Measurements from ENCODE around the gene FLVCR2.

Gene FLVCR2

GRCh38 chr14:75643985-75644384 lies 65.6 kb downstream of the FLVCR2 start:
- Histone ChIP-seq H3K27ac (ENCODE audit: low read depth, low read length) (no peak overlapping the region), H3K9ac (ENCODE audit: low read length) (no peak overlapping the region), H3K27me3 (ENCODE audit: control insufficient read depth in 1 of 2, insufficient read depth in 2 of 2, low read length in 2 of 2) (no peaks in the 10 kb centered on the region), H3K36me3 (ENCODE audit: insufficient read depth, low read length) (no peaks in the 10 kb centered on the region), H3K9me3 (ENCODE audit: low read length) (no peaks in the 10 kb centered on the region), H3K4me3 (ENCODE audit: low read depth in 1 of 2, low read length in 2 of 2) (no peak overlapping the region), H3K4me1 (ENCODE audit: insufficient read depth, low read length) (no peaks in the 10 kb centered on the region)

GRCh38 chr14:75645056-75645455 lies 66.6 kb downstream of the FLVCR2 start:
- no peak overlapping the region for H3K4me3 ChIP-seq (ENCODE audit: low read depth in 1 of 2, low read length in 2 of 2)
- no peak overlapping the region for H3K27ac ChIP-seq (ENCODE audit: low read depth, low read length)
- no peaks in the 10 kb centered on the region for H3K4me1 ChIP-seq (ENCODE audit: insufficient read depth, low read length)
- H3K27me3 ChIP-seq (ENCODE audit: control insufficient read depth in 1 of 2, insufficient read depth in 2 of 2, low read length in 2 of 2), result no peaks in the 10 kb centered on the region
- no peaks in the 10 kb centered on the region for H3K9me3 ChIP-seq (ENCODE audit: low read length)
- H3K36me3 ChIP-seq (ENCODE audit: insufficient read depth, low read length), result peaks cover 10% of the 10 kb centered on the region
- H3K9ac ChIP-seq (ENCODE audit: low read length), result no peak overlapping the region

GRCh38 chr14:75646762-75647161 lies 68.3 kb downstream of the FLVCR2 start:
- Histone ChIP-seq H3K27me3 (ENCODE audit: control insufficient read depth in 1 of 2, insufficient read depth in 2 of 2, low read length in 2 of 2) (no peaks in the 10 kb centered on the region), H3K4me3 (ENCODE audit: low read depth in 1 of 2, low read length in 2 of 2) (no peak overlapping the region), H3K9me3 (ENCODE audit: low read length) (no peaks in the 10 kb centered on the region), H3K27ac (ENCODE audit: low read depth, low read length) (no peak overlapping the region), H3K4me1 (ENCODE audit: insufficient read depth, low read length) (no peaks in the 10 kb centered on the region), H3K36me3 (ENCODE audit: insufficient read depth, low read length) (peaks cover 25% of the 10 kb centered on the region), H3K9ac (ENCODE audit: low read length) (no peak overlapping the region)

GRCh38 chr14:75647640-75648039 lies 69.2 kb downstream of the FLVCR2 start:
- H3K27ac ChIP-seq (ENCODE audit: low read depth, low read length), result no peak overlapping the region
- H3K4me1 ChIP-seq (ENCODE audit: insufficient read depth, low read length), result no peaks in the 10 kb centered on the region
- no peaks in the 10 kb centered on the region for H3K27me3 ChIP-seq (ENCODE audit: control insufficient read depth in 1 of 2, insufficient read depth in 2 of 2, low read length in 2 of 2)
- no peak overlapping the region for H3K4me3 ChIP-seq (ENCODE audit: low read depth in 1 of 2, low read length in 2 of 2)
- H3K9ac ChIP-seq (ENCODE audit: low read length), result no peak overlapping the region
- H3K9me3 ChIP-seq (ENCODE audit: low read length), result no peaks in the 10 kb centered on the region
- H3K36me3 ChIP-seq (ENCODE audit: insufficient read depth, low read length), result peaks cover 31% of the 10 kb centered on the region

GRCh38 chr14:75648066-75648838 lies 69.8 kb downstream of the FLVCR2 start:
- H3K9me3 ChIP-seq (ENCODE audit: low read length), result no peaks in the 10 kb centered on the region
- no peak overlapping the region for H3K9ac ChIP-seq (ENCODE audit: low read length)
- no peaks in the 10 kb centered on the region for H3K27me3 ChIP-seq (ENCODE audit: control insufficient read depth in 1 of 2, insufficient read depth in 2 of 2, low read length in 2 of 2)
- no peak overlapping the region for H3K4me3 ChIP-seq (ENCODE audit: low read depth in 1 of 2, low read length in 2 of 2)
- H3K4me1 ChIP-seq (ENCODE audit: insufficient read depth, low read length), result no peaks in the 10 kb centered on the region
- H3K36me3 ChIP-seq (ENCODE audit: insufficient read depth, low read length), result peaks cover 31% of the 10 kb centered on the region
- H3K27ac ChIP-seq (ENCODE audit: low read depth, low read length), result no peak overlapping the region

- no peak overlapping the region for H3K9ac ChIP-seq (ENCODE audit: low read length)
- H3K4me1 ChIP-seq (ENCODE audit: insufficient read depth, low read length), result no peaks in the 10 kb centered on the region
- no peaks in the 10 kb centered on the region for H3K9me3 ChIP-seq (ENCODE audit: low read length)
- peaks cover 33% of the 10 kb centered on the region for H3K36me3 ChIP-seq (ENCODE audit: insufficient read depth, low read length)
- no peak overlapping the region for H3K27ac ChIP-seq (ENCODE audit: low read depth, low read length)
- H3K27me3 ChIP-seq (ENCODE audit: control insufficient read depth in 1 of 2, insufficient read depth in 2 of 2, low read length in 2 of 2), result no peaks in the 10 kb centered on the region
- H3K4me3 ChIP-seq (ENCODE audit: low read depth in 1 of 2, low read length in 2 of 2), result no peak overlapping the region
Measured at GRCh38 chr14:75649337-75649736, 70.9 kb downstream of the FLVCR2 start.

- no peaks in the 10 kb centered on the region for H3K9me3 ChIP-seq (ENCODE audit: low read length)
- H3K27me3 ChIP-seq (ENCODE audit: control insufficient read depth in 1 of 2, insufficient read depth in 2 of 2, low read length in 2 of 2), result no peaks in the 10 kb centered on the region
- no peak overlapping the region for H3K9ac ChIP-seq (ENCODE audit: low read length)
- no peak overlapping the region for H3K27ac ChIP-seq (ENCODE audit: low read depth, low read length)
- no peak overlapping the region for H3K4me3 ChIP-seq (ENCODE audit: low read depth in 1 of 2, low read length in 2 of 2)
- H3K4me1 ChIP-seq (ENCODE audit: insufficient read depth, low read length), result no peaks in the 10 kb centered on the region
- peaks cover 37% of the 10 kb centered on the region for H3K36me3 ChIP-seq (ENCODE audit: insufficient read depth, low read length)
Measured at GRCh38 chr14:75649773-75650172, 71.4 kb downstream of the FLVCR2 start.

GRCh38 chr14:75650253-75651058 lies 72.0 kb downstream of the FLVCR2 start:
- Histone ChIP-seq H3K36me3 (ENCODE audit: insufficient read depth, low read length) (peaks cover 38% of the 10 kb centered on the region), H3K4me3 (ENCODE audit: low read depth in 1 of 2, low read length in 2 of 2) (no peak overlapping the region), H3K27me3 (ENCODE audit: control insufficient read depth in 1 of 2, insufficient read depth in 2 of 2, low read length in 2 of 2) (no peaks in the 10 kb centered on the region), H3K4me1 (ENCODE audit: insufficient read depth, low read length) (no peaks in the 10 kb centered on the region), H3K9ac (ENCODE audit: low read length) (no peak overlapping the region), H3K27ac (ENCODE audit: low read depth, low read length) (no peak overlapping the region), H3K9me3 (ENCODE audit: low read length) (no peaks in the 10 kb centered on the region)

- Histone ChIP-seq H3K27ac (ENCODE audit: low read depth, low read length) (no peak overlapping the region), H3K9me3 (ENCODE audit: low read length) (no peaks in the 10 kb centered on the region), H3K36me3 (ENCODE audit: insufficient read depth, low read length) (peaks cover 42% of the 10 kb centered on the region), H3K9ac (ENCODE audit: low read length) (no peak overlapping the region), H3K4me3 (ENCODE audit: low read depth in 1 of 2, low read length in 2 of 2) (no peak overlapping the region), H3K4me1 (ENCODE audit: insufficient read depth, low read length) (no peaks in the 10 kb centered on the region), H3K27me3 (ENCODE audit: control insufficient read depth in 1 of 2, insufficient read depth in 2 of 2, low read length in 2 of 2) (no peaks in the 10 kb centered on the region)
Measured at GRCh38 chr14:75653563-75653962, 75.1 kb downstream of the FLVCR2 start.

- Histone ChIP-seq H3K4me1 (ENCODE audit: insufficient read depth, low read length) (no peaks in the 10 kb centered on the region), H3K9ac (ENCODE audit: low read length) (no peak overlapping the region), H3K9me3 (ENCODE audit: low read length) (no peaks in the 10 kb centered on the region), H3K27ac (ENCODE audit: low read depth, low read length) (no peak overlapping the region), H3K27me3 (ENCODE audit: control insufficient read depth in 1 of 2, insufficient read depth in 2 of 2, low read length in 2 of 2) (no peaks in the 10 kb centered on the region), H3K4me3 (ENCODE audit: low read depth in 1 of 2, low read length in 2 of 2) (no peak overlapping the region), H3K36me3 (ENCODE audit: insufficient read depth, low read length) (peaks cover 41% of the 10 kb centered on the region)
Measured at GRCh38 chr14:75654127-75654732, 75.8 kb downstream of the FLVCR2 start.

GRCh38 chr14:75655235-75655634 lies 76.8 kb downstream of the FLVCR2 start:
- H3K9me3 ChIP-seq (ENCODE audit: low read length), result no peaks in the 10 kb centered on the region
- no peak overlapping the region for H3K27ac ChIP-seq (ENCODE audit: low read depth, low read length)
- H3K4me3 ChIP-seq (ENCODE audit: low read depth in 1 of 2, low read length in 2 of 2), result no peak overlapping the region
- peaks cover 5% of the 10 kb centered on the region for H3K4me1 ChIP-seq (ENCODE audit: insufficient read depth, low read length)
- H3K27me3 ChIP-seq (ENCODE audit: control insufficient read depth in 1 of 2, insufficient read depth in 2 of 2, low read length in 2 of 2), result no peaks in the 10 kb centered on the region
- no peak overlapping the region for H3K9ac ChIP-seq (ENCODE audit: low read length)
- peaks cover 30% of the 10 kb centered on the region for H3K36me3 ChIP-seq (ENCODE audit: insufficient read depth, low read length)
